GM18519 (cell line): ENCODE results near the gene MBD6.
"Not testable (repeated sequence)": the region's sequence is repeated elsewhere in the genome, so short reads cannot be mapped to it uniquely, and the experiment has no call there.

Source experiments
- ATAC-seq: cut with Tn5 transposase; IDR thresholded peaks from one replicate; pipeline ENCODE4 v1.9.1; 2021; ENCODE audit warnings: mild to moderate bottlenecking, moderate library complexity; ENCODE audit not compliant: unreplicated experiment, low FRiP score

The MBD6 gene

DNA sequence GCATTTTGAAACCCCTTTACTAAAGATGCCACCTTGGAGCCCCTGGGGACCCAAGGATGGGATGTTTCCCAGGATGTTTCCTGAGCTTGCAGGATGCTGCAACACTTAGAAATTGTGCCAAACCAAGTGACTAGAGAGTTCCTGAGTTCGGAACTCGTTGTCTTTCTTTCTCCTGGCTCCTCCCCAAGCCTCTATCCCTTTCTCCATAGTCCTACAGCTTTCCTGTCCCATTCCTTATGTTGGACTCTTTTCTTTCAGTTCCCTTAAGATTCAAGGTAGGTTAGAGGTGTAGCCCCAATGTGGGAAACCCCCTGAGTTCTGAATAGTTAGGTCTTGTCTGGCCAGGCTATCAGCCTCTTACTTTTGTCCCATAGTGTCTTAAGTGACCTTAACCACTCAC, 25.9 kb downstream of the MBD6 start:
- no peak for ATAC-seq

- ATAC-seq: no peak
Measured at GRCh38 chr12:57549203-57549908, 26.7 kb downstream of the MBD6 start.

DNA sequence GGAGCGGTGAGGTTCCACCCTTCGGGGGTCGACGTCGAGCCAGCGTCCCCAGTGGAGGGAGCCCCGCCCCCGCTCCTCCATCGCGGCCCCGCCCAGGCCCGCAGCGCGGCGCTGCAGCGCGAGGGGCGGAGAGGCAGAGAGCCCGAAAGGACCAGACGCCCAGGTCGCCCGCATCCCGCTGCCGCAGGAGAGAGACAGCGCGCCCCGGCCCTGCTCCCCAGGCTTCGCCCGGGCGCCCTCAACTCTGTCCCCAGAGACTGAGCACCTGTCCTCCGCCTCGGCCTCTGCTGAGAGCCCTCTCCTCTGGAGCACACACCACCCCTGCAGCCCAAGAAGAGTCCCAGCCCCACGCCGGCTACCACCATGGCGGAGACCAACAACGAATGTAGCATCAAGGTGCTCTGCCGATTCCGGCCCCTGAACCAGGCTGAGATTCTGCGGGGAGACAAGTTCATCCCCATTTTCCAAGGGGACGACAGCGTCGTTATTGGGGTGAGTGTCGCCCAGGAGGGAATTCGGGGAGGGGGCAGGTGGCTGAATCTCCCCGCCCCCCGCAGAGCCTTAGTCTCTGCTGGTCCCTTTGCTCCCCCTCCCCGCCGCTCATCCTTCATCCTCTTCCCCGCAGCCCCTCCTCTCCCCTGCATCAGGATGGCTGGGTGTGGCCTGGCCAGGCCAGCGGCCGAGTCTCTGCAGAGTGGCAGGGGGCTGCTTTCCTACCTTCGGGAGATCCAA, 27.5 kb downstream of the MBD6 start, which contains the start of gene KIF5A:
TSS of gene KIF5A (plus strand) at position 136 of the 732 bp plus-strand sequence. CDS start at position 364, 228 bp downstream.
- ATAC-seq: no peak

DNA sequence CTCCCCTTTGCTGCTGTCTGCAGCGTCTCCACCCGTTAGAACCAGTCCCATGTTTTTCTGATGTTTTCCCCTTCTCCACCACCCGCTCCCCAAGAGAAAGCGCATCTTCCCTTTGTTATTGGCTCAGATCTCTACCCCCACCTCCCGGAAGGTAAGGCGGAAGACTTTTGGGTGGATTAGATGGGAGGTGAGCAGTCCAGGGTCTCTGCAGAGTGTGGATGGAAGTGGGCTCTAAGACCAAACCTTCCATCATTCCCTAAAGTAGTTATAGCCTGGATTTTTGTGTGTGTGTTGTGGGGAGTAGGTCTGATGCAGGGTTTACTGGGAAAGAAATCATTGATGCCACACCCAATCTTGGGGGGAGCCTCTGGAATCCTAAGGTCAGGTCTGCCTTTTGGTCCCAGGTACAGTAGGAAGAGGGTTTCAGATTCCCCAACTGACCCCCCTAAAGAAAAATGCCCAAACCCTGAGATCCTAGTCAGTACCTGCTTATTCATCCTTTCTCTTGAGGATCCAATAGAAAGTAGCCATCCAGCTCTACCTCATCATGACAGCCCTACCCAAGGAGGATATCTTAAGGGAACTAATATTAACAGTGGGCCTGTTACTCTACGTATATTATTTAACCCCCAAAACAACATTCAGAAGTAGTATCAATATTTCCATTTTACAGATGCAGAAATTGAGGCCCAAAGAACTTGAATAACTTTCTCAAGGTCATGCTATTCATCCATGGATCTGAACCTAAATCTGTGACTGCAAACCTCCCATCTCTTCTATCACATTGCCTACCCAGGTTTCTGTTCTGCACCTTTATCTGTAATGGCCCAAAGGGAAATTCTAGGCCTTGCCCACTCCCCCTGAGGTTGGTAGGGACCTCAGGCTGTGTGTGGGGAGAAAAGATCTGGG, 28.3 kb downstream of the MBD6 start:
- ATAC-seq: no peak

DNA sequence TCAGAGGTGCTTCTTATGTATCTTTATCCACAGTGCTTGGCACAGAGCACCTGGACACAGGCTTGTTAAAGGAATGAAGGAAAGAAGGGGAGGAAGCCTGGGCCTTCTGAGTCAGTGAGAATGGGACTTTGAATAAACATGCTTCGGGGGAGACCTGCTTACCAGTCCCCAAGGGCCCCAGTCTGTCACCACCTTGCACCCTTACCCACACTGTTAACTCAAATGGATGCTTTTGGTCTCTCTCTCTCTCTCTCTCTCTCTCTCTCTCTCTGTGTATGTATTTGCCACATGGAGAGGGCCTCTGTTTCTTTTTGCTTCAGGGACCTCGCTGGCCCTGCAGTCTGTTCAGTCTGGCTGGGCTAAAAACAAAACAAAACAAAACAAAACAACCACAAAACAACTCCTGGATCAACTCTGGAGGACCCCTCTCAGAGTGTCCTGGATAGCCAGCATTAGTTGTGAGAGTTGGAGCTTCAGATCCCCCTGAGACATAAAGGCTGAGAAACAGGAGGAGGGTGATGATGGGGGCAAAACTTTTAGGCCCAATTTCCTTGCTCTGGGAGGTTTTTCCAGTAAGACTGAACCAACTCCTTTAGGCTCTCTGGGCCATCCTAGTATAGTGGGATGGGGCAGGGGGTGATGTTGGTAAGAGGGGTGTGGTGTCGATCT, 29.1 kb downstream of the MBD6 start:
- ATAC-seq: no peak

- no peak for ATAC-seq
Measured at GRCh38 chr12:57552306-57552651, 29.7 kb downstream of the MBD6 start.

DNA sequence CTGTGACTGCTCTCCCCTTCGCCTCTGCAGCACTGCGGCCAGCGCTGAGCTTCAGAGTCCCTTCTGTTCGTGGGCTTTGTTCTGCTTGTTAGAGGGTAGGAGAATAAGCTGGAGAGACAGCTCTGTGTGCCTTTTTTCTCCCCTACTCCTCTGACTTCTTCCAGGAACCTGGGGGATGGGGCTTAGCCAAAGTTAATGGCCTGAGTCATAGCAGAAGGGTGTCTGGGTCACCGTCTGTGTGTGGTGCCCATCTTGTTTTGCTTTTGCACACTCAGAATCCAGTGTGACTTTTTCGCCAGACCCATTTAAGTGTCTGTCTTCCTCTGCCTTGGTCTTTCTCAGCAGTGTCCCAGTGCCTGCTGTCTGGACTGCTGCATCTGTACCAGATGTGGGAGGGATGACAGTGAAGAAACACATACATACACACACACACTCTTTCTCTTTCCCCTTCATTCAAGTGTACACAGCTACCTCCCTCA, 30.2 kb downstream of the MBD6 start:
- no peak for ATAC-seq

DNA sequence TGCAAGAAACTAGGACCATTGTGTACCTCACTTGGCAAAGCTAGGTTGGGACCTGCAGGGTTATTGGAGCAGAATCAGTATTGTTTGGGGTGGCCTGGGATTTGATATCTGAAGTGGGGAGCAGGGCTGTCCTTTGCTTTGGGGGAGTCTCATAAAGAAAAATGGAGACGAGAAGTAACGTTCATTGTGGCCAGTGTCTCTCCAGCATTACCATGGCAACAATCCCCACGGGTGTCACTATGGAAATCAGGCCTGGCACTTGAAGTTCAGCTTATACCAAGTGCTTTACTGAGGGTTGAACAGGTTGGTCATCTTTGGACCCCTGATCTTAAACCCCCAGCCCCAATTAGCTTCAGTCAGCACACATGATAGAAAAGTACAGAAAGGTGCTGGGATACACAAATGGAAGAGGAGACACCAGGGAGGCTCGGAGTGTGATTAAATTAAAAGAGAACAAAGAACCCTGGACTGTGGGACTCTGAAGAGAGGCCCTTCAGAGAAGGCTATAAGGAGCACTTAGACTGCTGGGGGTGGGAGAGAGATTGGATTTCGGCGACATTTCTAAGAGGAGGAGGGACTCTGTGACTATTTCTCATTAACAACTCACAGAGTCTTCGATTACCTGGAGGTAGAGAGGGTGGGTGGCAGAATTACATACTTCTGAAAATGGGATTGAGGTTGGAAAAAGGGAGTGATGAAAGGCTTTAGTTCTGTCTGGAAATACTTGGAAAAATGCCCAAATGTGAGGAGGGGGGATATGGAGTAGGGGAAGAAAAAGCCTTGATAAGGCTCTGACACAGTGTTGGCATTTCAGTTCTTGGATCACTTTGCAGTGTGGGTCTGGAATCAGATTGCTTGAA, 30.9 kb downstream of the MBD6 start:
- ATAC-seq: no peak

GRCh38 chr12:57554453-57554852, 31.8 kb downstream of the MBD6 start:
- no peak for ATAC-seq

- no peak for ATAC-seq
Measured at GRCh38 chr12:57554897-57555296, 32.3 kb downstream of the MBD6 start.

DNA sequence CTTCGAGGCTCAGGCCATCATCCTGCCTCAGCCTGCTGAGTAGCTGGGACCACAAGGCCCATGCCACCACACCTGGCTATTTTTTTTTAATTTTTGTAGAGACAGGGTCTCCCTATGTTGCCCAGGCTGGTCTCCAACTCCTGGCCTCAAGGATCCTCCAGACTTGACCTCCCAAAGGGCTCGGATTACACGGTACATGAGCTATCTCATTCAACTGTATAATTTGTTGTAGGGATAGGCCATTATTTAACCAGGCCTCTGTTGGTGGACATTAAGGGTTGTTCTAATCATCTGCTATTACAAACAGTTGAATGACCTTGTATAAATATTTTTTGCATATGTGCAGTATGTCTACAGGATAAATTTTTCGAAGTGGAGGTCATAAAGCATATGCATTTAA, 36.2 kb downstream of the MBD6 start:
- no peak for ATAC-seq

DNA sequence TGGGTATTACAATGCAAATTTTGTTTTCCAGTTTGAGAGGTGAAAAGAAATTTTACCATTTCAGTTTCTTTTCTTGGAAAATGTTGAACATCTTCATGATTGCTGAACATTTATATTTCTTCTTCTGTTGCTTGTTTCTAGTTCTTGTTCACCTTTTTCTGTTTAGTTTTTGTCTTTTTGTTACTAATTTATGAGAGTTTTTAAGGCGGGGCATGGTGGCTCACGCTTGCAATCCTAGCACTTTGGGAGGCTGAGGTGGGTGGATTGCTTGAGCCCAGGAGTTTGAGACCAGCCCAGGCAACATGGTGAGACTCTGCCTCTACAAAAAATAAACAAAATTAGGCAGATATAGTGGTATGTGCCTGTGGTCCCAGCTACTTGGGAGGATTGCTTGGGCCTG, 37.9 kb downstream of the MBD6 start:
- no peak for ATAC-seq

GRCh38 chr12:57561117-57561516, 38.5 kb downstream of the MBD6 start:
- ATAC-seq: not testable (repeated sequence)

- ATAC-seq: no peak
Measured at GRCh38 chr12:57563358-57563757, 40.7 kb downstream of the MBD6 start.

DNA sequence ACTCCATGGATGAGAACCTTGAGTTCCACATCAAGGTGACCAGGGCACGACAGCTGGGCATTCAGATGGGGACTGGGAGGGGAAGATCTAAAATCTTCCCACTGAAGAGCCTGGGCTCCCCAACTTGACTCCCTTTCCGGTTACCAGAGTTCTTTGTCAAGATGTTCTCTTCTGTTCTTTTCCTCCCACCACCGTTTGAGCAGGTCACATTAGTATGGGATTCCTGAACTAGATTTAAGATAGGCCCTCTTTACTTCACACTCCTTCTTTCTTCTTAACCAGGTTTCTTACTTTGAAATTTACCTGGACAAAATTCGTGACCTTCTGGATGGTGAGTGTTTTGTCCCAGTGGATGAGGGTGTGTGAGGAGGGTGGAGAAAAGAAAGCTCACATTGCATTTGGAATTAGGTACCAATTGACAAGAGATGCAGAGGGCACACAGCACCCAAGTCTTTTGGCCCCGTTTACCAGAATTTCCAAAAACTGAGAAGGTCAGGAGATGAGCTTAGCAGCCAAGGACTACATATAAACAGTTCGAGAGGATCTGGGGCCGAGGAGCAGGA, 41.6 kb downstream of the MBD6 start:
- ATAC-seq: no peak

DNA sequence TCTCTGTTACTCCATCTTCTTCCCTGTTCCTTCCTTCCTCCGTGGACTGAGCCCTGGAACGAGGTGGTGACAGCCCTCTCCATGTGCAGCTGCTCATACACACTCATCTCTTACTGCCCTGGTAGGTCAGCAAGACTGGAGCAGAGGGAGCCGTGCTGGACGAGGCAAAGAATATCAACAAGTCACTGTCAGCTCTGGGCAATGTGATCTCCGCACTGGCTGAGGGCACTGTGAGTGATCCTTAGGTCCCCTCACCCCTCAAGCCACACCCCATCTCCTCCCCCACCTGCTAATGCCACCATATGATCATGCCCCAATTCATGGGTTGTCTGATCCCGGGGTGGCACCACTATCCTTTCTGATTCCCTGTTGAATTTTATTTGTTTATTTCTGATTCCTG, 46.2 kb downstream of the MBD6 start:
- no peak for ATAC-seq

DNA sequence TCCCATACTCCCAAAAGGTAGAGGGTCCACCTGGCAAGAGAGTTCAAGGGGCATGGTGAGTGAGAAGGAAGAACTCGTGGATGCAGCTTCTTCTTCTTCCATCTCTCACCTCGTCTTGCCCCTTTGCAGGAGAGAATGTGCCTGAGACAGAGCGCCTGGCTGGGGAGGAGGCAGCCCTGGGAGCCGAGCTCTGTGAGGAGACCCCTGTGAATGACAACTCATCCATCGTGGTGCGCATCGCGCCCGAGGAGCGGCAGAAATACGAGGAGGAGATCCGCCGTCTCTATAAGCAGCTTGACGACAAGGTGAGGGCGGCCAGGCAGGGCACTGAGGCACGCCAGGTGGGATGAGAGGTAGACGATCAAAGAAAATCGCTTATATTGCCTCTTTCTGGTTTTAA, 47.2 kb downstream of the MBD6 start:
- ATAC-seq: no peak

GRCh38 chr12:57570438-57570837, 47.8 kb downstream of the MBD6 start:
- ATAC-seq: not testable (repeated sequence)
